HG03108 (cell line): ENCODE results near the gene PIGN.
"Not testable (repeated sequence)": the region's sequence is repeated elsewhere in the genome, so short reads cannot be mapped to it uniquely, and the experiment has no call there.

ENCODE experiments used
- ATAC-seq: cut with Tn5 transposase; IDR thresholded peaks from one replicate; pipeline ENCODE4 v1.9.1; 2021; ENCODE audit warnings: moderate library complexity; ENCODE audit not compliant: unreplicated experiment

The PIGN gene

GRCh38 chr18:62179213-62179612 is 7.6 kb downstream of the PIGN start:
- ATAC-seq, result no peak

GRCh38 chr18:62177271-62177670 is 9.6 kb downstream of the PIGN start:
- ATAC-seq, result no peak

GRCh38 chr18:62175521-62175920 is 11.3 kb downstream of the PIGN start:
- no peak for ATAC-seq

- no peak for ATAC-seq
These were observed 14.6 kb downstream of the PIGN start for GRCh38 chr18:62172298-62172697.

GRCh38 chr18:62170857-62171256 is 16.0 kb downstream of the PIGN start:
- no peak for ATAC-seq

- not testable (repeated sequence) for ATAC-seq
These were observed 20.3 kb downstream of the PIGN start for GRCh38 chr18:62166524-62166923.

- no peak for ATAC-seq
These were observed 21.3 kb downstream of the PIGN start for GRCh38 chr18:62165583-62165982.

DNA sequence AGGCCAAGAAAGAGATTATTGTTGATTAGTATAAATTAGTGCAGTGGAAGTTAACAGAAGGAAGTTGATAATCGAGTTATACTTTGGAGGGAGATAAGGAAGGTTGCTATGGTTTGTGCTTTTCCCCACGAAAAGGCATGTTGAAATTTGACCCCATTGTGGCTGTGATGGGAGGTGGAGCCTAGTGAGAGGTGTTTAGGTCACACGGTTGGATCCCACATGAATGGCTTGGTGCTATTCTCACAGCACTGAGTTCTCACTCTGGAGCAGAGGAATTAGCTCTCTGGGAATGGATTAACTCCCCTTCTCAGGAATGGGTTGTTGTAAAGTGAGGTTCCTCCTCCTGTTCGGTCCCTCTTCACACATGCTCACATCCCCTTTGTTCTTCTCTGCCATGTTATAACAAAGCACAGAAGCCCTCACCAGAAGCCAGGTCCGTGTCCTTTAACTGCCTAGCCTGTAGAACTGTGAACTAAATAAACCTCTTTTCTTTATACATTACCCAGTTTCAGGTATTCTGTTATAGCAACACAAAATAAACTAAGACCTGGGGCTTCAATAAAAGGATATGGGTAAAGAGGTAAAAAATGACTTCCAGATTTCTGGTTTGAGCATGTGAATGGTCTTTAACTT is 21.9 kb downstream of the PIGN start:
- no peak for ATAC-seq

- ATAC-seq, result no peak
These were observed 22.5 kb downstream of the PIGN start for GRCh38 chr18:62164310-62164709.

DNA sequence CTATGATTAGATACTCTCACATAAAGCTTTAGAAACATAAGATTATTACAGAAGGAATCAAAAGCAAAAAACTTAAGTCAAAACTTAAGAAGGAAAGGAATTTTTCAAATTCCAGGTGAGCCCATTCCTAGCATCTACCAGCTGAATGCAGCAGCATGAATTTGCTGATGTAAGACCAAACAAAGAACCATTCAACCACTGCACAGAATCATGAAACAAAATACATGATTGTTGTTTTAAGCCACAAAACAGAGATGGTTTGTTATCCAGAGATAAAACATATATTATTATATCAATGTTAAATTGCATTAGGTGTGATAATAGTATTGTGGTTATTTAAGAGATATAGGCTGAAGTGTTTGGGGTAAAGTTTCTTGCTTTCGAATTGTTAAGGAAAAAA is 29.0 kb downstream of the PIGN start:
- no peak for ATAC-seq

- no peak for ATAC-seq
These were observed 34.0 kb downstream of the PIGN start for GRCh38 chr18:62152844-62153243.

DNA sequence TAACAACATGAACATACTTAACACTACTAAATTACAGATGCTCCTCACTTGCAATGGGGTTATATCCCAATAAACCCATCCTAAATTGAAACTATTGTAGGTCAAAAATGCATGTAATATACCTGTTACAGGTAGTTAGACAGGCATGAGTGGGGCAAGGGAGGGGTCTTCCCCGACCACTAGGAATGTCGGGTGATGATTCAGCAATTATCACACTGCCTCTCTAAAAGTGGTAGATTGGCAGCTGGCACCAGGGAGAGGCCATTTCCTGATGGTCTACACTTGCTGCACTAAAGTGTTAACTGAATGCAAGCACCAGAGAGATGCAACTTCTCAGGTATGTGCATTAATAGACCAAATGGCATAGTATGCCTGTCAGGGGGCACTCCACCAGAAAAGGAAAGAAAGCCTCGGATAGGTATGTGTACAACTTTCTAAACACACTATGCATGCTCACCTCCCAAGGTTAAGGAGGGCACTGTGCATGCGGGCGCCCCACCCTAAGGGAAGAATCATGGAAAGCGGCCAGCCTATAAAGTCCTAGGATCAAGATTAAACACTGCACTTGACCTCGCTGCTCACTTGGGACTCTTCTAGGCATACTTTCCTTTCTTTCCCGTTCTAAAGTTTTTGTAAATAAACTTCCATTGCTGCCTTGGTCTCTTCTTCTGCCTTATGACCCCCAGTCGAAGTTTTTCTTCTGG is 35.6 kb downstream of the PIGN start:
- no peak for ATAC-seq

DNA sequence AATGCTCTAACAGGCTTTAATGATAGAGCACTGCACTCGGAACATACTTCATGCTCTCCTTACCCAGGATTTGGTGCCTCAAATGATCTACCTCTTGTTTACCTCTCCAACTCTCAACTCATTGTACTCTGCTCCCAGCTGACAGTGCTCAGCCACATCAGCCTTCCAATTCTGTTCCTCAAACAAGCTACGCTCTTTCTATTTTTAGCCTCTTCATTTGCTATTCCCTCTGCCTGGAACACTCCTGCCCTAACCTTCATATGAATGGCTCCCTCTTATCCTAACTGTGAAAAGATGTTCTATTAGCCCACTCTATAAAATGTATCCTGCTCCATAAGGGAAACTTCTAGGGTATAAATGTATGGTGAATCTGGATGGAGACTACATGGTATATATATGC is 42.5 kb downstream of the PIGN start:
- ATAC-seq, result no peak

DNA sequence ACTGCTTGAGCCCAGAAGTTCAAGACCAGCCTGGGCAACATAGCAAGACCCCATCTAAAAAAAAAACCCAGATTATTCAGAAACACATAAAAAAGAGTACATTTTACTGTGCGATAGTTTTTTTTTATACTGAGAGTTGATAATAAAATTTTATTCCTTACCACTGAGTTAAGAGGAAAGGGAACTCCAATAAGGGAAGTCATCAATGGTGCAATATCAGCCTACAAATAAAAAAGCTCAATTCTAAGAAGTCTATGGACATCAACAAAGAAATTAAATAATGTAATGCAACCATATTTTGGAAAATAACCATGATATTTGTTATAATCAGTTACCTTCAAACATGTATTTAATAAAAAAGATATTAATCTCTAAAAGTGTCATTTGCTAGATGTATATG is 46.6 kb downstream of the PIGN start:
- no peak for ATAC-seq

- ATAC-seq, result no peak
These were observed 48.2 kb downstream of the PIGN start for GRCh38 chr18:62138461-62139235.

GRCh38 chr18:62131301-62131909 is 55.5 kb downstream of the PIGN start:
- peak; percentile 63 for ATAC-seq

DNA sequence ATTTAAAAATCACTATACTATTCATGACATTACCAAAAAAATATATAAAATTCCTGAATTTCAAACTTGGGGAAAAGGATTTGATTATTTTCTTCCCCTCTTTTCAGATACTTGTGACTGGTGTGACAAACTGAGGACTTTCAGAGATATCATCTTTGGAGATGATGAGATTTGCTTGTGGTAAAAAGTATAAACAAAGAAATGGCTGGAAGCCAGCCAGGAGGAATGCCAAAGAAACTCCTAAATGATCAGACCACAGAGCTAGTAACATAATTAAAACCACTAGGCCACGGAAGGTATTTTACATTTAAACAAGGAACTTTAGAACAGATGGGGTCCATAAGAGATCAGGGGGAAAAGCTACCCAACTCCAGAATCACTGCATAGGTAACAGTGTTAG is 58.7 kb downstream of the PIGN start:
- ATAC-seq, result no peak

- no peak for ATAC-seq
These were observed 60.1 kb downstream of the PIGN start for GRCh38 chr18:62126737-62127136.

- ATAC-seq, result no peak
These were observed 61.2 kb downstream of the PIGN start for GRCh38 chr18:62125702-62126101.

- no peak for ATAC-seq
These were observed 64.5 kb downstream of the PIGN start for GRCh38 chr18:62122330-62122729.

GRCh38 chr18:62119884-62120283 is 67.0 kb downstream of the PIGN start:
- no peak for ATAC-seq

- no peak for ATAC-seq
These were observed 68.5 kb downstream of the PIGN start for GRCh38 chr18:62118328-62118727.
